BJ (cell line): ENCODE data around the gene FAM156A. TPM values are rescaled to one million over a fixed set of nuclear protein-coding genes. Genes with fewer than 3 reads are reported as not detected.

ENCODE experiments used
- CTCF ChIA-PET: fragments of 350-600 bp; formaldehyde crosslinking; extraction: SDS; loops from one replicate; lab custom pipeline; 2021; ENCODE audit warnings: antibody characterized with exemption, inconsistent platforms; lab: Yijun Ruan, JAX
- POLR2A ChIA-PET: fragments of 300-600 bp; sonication (Branson Sonifier 250); formaldehyde crosslinking; extraction: SDS; loops from one replicate; lab custom pipeline; 2021; ENCODE audit warnings: antibody characterized with exemption; lab: Charles Lee
- DNase-seq: peaks from one replicate; pipeline ENCODE4 v3.0.0-alpha.2; 2011; ENCODE audit warnings: low read depth
- H3K27me3 ChIP-seq: 2 replicates; pipeline ENCODE4 v1.6.0; 2011; ENCODE audit warnings: low read length; ENCODE audit not compliant: control insufficient read depth, insufficient read depth
- H3K36me3 ChIP-seq: 2 replicates; pipeline ENCODE4 v1.5.1; 2011; ENCODE audit warnings: low read length; ENCODE audit not compliant: control insufficient read depth, insufficient read depth
- H3K4me3 ChIP-seq: 2 replicates; pipeline ENCODE4 v1.5.1; 2011; ENCODE audit warnings: low read depth, mild to moderate bottlenecking, control low read depth, low read length
- CTCF ChIP-seq: IDR thresholded peaks from 2 replicates; pipeline ENCODE4 v1.5.1; 2011; ENCODE audit warnings: low read depth, mild to moderate bottlenecking, control low read depth, inconsistent platforms, low read length, moderate library complexity; ENCODE audit not compliant: insufficient read depth
- polyA plus RNA-seq: library from polyadenylated mRNA; depleted of rRNA; stranded (reverse); fragments of >200 nt; gene quantifications from 2 replicates; pipeline ENCODE4 v1.2.3, GENCODE V29; 2011

Gene FAM156A
- polyA plus RNA-seq, 1 experiment: 33.3 TPM

- no peak for TF ChIP-seq CTCF
- H3K27me3 ChIP-seq: peaks cover 5% of the 10 kb centered on the region
- DNase-seq: no peak
- ChIA-PET CTCF (interaction anchor here (2.6 kb wide), 1 partner anchor 12 kb away, joined by 10 read pairs; no protein-coding TSS in a partner anchor), POLR2A (no interaction called here)
- H3K4me3 ChIP-seq: no peak overlapping the region
- H3K36me3 ChIP-seq: no peaks in the 10 kb centered on the region
These were observed 43.6 kb upstream of the FAM156A start for GRCh38 chrX:53001958-53002357.

DNA sequence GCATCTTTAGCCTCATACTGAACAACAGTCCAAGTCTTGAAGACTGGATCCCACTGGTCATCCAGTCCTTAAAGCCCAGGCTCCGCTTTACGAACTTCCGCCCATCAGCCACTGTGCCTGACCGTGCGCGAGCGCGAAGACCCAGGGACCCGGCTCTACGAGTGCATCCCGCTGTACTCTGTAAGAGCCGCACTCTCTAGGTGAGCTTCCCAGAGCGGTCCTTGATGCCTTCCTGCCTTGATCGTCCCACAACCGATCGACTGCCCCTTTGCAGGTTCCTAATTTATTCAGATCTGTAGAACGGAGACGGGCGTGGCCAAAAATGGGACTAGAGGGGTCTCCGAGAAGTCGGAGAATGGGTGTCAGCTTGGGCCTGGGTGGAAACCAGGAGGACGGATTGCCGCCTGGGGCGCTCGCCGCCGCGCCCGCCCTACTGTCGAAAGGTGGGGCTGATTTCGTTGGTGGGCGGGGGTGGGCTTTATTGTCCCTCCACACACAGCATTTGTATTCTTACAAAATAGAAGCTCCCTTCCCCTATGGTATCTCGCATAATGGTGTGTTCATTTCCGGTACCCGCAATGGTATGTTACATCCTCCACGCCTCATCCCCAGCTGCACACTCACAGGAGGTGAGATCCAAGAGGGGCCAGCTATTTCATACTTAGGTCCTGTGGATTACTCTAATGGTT lies 42.3 kb upstream of the FAM156A start:
- Histone ChIP-seq H3K27me3 (peaks cover 5% of the 10 kb centered on the region), H3K36me3 (no peaks in the 10 kb centered on the region), H3K4me3 (no peak overlapping the region)
- DNase-seq: no peak
- TF ChIP-seq CTCF: no peak
- ChIA-PET POLR2A (no interaction called here), CTCF (no interaction called here)

DNA sequence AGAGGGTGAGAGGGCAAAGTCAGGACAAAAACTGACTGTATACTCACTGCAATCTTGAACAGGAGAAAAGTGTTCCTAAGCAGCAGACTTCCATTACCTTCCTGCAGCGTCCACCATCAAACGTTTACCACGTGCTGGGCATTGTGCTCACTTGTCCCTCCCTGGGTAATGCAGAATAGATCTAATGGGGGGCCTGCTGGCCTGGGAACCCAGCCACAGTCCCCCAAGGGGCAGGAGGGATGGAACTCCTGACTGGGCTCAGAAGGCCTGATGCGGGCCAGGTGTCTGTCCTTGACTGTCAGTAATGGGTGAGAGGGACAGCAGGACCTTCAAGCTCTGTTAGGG lies 37.6 kb upstream of the FAM156A start:
- POLR2A ChIA-PET: no interaction called here
- CTCF ChIA-PET: interaction anchor here (1.3 to 1.4 kb wide), 3 partner anchors 9 to 422 kb away, joined by 3 to 5 read pairs (median 3); no protein-coding TSS in a partner anchor

GRCh38 chrX:52995135-52995986 lies 37.0 kb upstream of the FAM156A start:
- CTCF ChIA-PET: interaction anchor here (1.0 to 1.4 kb wide), 4 partner anchors 9 to 421 kb away, joined by 3 to 5 read pairs (median 4); no protein-coding TSS in a partner anchor
- peak overlapping the region; percentile 65 for H3K4me3 ChIP-seq
- DNase-seq: peak; percentile 79
- H3K27me3 ChIP-seq: peaks cover 2% of the 10 kb centered on the region; the same call in 1 of the 2 replicates
- TF ChIP-seq CTCF: peak; percentile 73
- H3K36me3 ChIP-seq: no peaks in the 10 kb centered on the region
- POLR2A ChIA-PET: no interaction called here

More for the DNA sequence above, 37.6 kb upstream of the FAM156A start:
- TF ChIP-seq CTCF: no peak
- DNase-seq: no peak
- H3K4me3 ChIP-seq: peak overlapping the region; percentile 65; the same call in 1 of the 2 replicates
- peaks cover 2% of the 10 kb centered on the region; the same call in 1 of the 2 replicates for H3K27me3 ChIP-seq
- H3K36me3 ChIP-seq: no peaks in the 10 kb centered on the region

DNA sequence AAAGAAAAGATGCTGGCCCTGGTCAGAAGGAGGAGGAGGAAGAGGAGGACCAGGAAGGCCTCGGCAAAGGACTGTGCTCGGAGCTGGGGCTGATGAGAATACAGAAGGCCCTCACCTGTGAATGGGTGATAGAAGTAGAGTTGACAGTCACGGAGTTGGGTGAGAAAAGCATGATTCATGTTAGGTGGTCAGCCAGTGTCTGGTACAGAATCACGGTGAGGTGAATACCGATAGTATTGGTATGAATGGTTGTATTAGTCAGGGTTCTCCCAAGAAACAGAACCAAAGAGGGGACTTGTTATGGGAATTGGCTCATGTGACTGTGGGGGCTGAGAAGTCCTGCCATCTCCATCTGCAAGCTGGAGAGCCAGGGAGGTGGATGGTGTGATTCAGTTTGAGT lies 32.5 kb upstream of the FAM156A start:
- TF ChIP-seq CTCF: no peak
- ChIA-PET POLR2A (no interaction called here), CTCF (interaction anchor here (1.5 to 2.3 kb wide), 2 partner anchors 12 to 418 kb away, joined by 3 to 10 read pairs; no protein-coding TSS in a partner anchor)
- no peak overlapping the region for H3K4me3 ChIP-seq
- DNase-seq: no peak
- no peaks in the 10 kb centered on the region for H3K36me3 ChIP-seq
- H3K27me3 ChIP-seq: no peaks in the 10 kb centered on the region
